BJ (cell line): Measurements from ENCODE around the gene SETD5. TPM values are rescaled to one million over a fixed set of nuclear protein-coding genes. Genes with fewer than 3 reads are reported as not detected.
A peak's percentile ranks its signal among the peaks of the same experiment; 100 is the strongest.

Experiments
- CTCF ChIA-PET: fragments of 350-600 bp; formaldehyde crosslinking; extraction: SDS; loops from one replicate; lab custom pipeline; 2021; ENCODE audit warnings: antibody characterized with exemption, inconsistent platforms; lab: Yijun Ruan, JAX
- POLR2A ChIA-PET: fragments of 300-600 bp; sonication (Branson Sonifier 250); formaldehyde crosslinking; extraction: SDS; loops from one replicate; lab custom pipeline; 2021; ENCODE audit warnings: antibody characterized with exemption; lab: Charles Lee
- DNase-seq: peaks from one replicate; pipeline ENCODE4 v3.0.0-alpha.2; 2011; ENCODE audit warnings: low read depth
- H3K27me3 ChIP-seq: 2 replicates; pipeline ENCODE4 v1.6.0; 2011; ENCODE audit warnings: low read length; ENCODE audit not compliant: control insufficient read depth, insufficient read depth
- H3K36me3 ChIP-seq: 2 replicates; pipeline ENCODE4 v1.5.1; 2011; ENCODE audit warnings: low read length; ENCODE audit not compliant: control insufficient read depth, insufficient read depth
- H3K4me3 ChIP-seq: 2 replicates; pipeline ENCODE4 v1.5.1; 2011; ENCODE audit warnings: low read depth, mild to moderate bottlenecking, control low read depth, low read length
- CTCF ChIP-seq: IDR thresholded peaks from 2 replicates; pipeline ENCODE4 v1.5.1; 2011; ENCODE audit warnings: low read depth, mild to moderate bottlenecking, control low read depth, inconsistent platforms, low read length, moderate library complexity; ENCODE audit not compliant: insufficient read depth
- polyA plus RNA-seq: library from polyadenylated mRNA; depleted of rRNA; stranded (reverse); fragments of >200 nt; gene quantifications from 2 replicates; pipeline ENCODE4 v1.2.3, GENCODE V29; 2011

SETD5 gene
- polyA plus RNA-seq, 1 experiment, result 55.1 TPM

GRCh38 chr3:9396632-9397331, 633 bp upstream of the SETD5 start:
- peak; percentile 98 for DNase-seq
- ChIA-PET CTCF (interaction anchor here (1.0 to 1.4 kb wide), 3 partner anchors 29 to 44 kb away, joined by 3 read pairs; no protein-coding TSS in a partner anchor), POLR2A (interaction anchor here (0.5 to 2.2 kb wide), 8 partner anchors 13 to 684 kb away, joined by 3 to 12 read pairs (median 6); partner anchors contain the start of gene THUMPD3)
- Histone ChIP-seq H3K27me3 (no peaks in the 10 kb centered on the region), H3K4me3 (peak overlapping the region; percentile 59), H3K36me3 (peaks cover 4% of the 10 kb centered on the region)
- TF ChIP-seq CTCF, result no peak

GRCh38 chr3:9397906-9398699, 688 bp downstream of the SETD5 start:
- no peak for DNase-seq
- CTCF ChIA-PET, result interaction anchor here (1.0 kb wide), 1 partner anchor 33 kb away, joined by 3 read pairs; no protein-coding TSS in a partner anchor

GRCh38 chr3:9398700-9399336, 1.4 kb downstream of the SETD5 start:
- Histone ChIP-seq H3K36me3 (peaks cover 2% of the 10 kb centered on the region; the same call in 1 of the 2 replicates), H3K4me3 (peak overlapping the region; percentile 97), H3K27me3 (no peaks in the 10 kb centered on the region)
- CTCF ChIA-PET, result interaction anchor here (0.9 kb wide), 1 partner anchor 27 kb away, joined by 3 read pairs; no protein-coding TSS in a partner anchor
- POLR2A ChIA-PET, result no interaction called here
- TF ChIP-seq CTCF, result no peak
- no peak for DNase-seq

More at GRCh38 chr3:9397906-9398699, 688 bp downstream of the SETD5 start:
- Histone ChIP-seq H3K36me3 (peaks cover 4% of the 10 kb centered on the region; the same call in 1 of the 2 replicates), H3K27me3 (no peaks in the 10 kb centered on the region), H3K4me3 (peak overlapping the region; percentile 97)
- POLR2A ChIA-PET, result interaction anchor here (0.6 to 2.2 kb wide), 5 partner anchors 23 to 762 kb away, joined by 3 to 12 read pairs (median 8); partner anchors contain the start of gene THUMPD3
- no peak for TF ChIP-seq CTCF

GRCh38 chr3:9399337-9399703, 1.9 kb downstream of the SETD5 start:
- no peak for DNase-seq
- ChIA-PET POLR2A (interaction anchor here (0.5 kb wide), 1 partner anchor 54 kb away, joined by 9 read pairs; no protein-coding TSS in a partner anchor), CTCF (interaction anchor here (0.9 to 1.1 kb wide), 2 partner anchors 25 to 26 kb away, joined by 3 read pairs; no protein-coding TSS in a partner anchor)

More at GRCh38 chr3:9399337-9399703, 1.9 kb downstream of the SETD5 start:
- H3K4me3 ChIP-seq, result peak overlapping the region; percentile 97
- H3K27me3 ChIP-seq, result no peaks in the 10 kb centered on the region
- peaks cover 2% of the 10 kb centered on the region; the same call in 1 of the 2 replicates for H3K36me3 ChIP-seq
- no peak for TF ChIP-seq CTCF
